Measurements from ENCODE around the gene CACNA2D3.

- TF ChIP-seq EZH2 (optimal IDR thresholded peaks at IDR 0.05; ENCODE audit: low read depth, low read length) (no peak), EZH2phosphoT487 (IDR thresholded peaks at IDR 0.05; ENCODE audit: low read length) (no peak)
- TF ChIP-seq, protein P1, sequence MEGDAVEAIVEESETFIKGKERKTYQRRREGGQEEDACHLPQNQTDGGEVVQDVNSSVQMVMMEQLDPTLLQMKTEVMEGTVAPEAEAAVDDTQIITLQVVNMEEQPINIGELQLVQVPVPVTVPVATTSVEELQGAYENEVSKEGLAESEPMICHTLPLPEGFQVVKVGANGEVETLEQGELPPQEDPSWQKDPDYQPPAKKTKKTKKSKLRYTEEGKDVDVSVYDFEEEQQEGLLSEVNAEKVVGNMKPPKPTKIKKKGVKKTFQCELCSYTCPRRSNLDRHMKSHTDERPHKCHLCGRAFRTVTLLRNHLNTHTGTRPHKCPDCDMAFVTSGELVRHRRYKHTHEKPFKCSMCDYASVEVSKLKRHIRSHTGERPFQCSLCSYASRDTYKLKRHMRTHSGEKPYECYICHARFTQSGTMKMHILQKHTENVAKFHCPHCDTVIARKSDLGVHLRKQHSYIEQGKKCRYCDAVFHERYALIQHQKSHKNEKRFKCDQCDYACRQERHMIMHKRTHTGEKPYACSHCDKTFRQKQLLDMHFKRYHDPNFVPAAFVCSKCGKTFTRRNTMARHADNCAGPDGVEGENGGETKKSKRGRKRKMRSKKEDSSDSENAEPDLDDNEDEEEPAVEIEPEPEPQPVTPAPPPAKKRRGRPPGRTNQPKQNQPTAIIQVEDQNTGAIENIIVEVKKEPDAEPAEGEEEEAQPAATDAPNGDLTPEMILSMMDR (IDR thresholded peaks at IDR 0.05; ENCODE audit: low read length): no peak
Observed at GRCh38 chr3:54337846-54338245, 215.5 kb downstream of the CACNA2D3 start.
